Nephron progenitor cell (in vitro differentiated cells): ENCODE results near the gene TMCC1.
"Not testable (repeated sequence)": the region's sequence is repeated elsewhere in the genome, so short reads cannot be mapped to it uniquely, and the experiment has no call there.

Experiments
- DNase-seq: peaks from one replicate; pipeline ENCODE4 v3.0.0; 2021
- H3K27ac Mint-ChIP-seq: 2 replicates; pipeline ENCODE4 v1.8.0; 2021; ENCODE audit warnings: mild to moderate bottlenecking, moderate library complexity, mixed read lengths
- H3K27me3 Mint-ChIP-seq: 2 replicates; pipeline ENCODE4 v1.8.0; 2021; ENCODE audit warnings: mild to moderate bottlenecking, low read depth, mixed read lengths; ENCODE audit not compliant: poor library complexity
- H3K36me3 Mint-ChIP-seq: 2 replicates; pipeline ENCODE4 v1.8.0; 2021; ENCODE audit warnings: low read depth, mixed read lengths
- H3K4me1 Mint-ChIP-seq: 2 replicates; pipeline ENCODE4 v1.8.0; 2021; ENCODE audit warnings: mixed read lengths
- H3K4me3 Mint-ChIP-seq: 2 replicates; pipeline ENCODE4 v1.8.0; 2021; ENCODE audit warnings: mild to moderate bottlenecking, moderate library complexity, mixed read lengths
- H3K9me3 Mint-ChIP-seq: 2 replicates; pipeline ENCODE4 v1.8.0; 2021; ENCODE audit warnings: mild to moderate bottlenecking, moderate library complexity, mixed read lengths
- CTCF ChIP-seq: fragments of 200-600 bp; sonication (generic); IDR thresholded peaks from 2 replicates; pipeline ENCODE4 v1.5.0; 2021; ENCODE audit warnings: antibody characterized with exemption

Gene TMCC1

GRCh38 chr3:129867506-129868124 lies 25.9 kb downstream of the TMCC1 start:
- Mint-ChIP-seq H3K27ac (no peak overlapping the region), H3K4me1 (peaks cover 15% of the 10 kb centered on the region), H3K9me3 (no peaks in the 10 kb centered on the region), H3K36me3 (peaks cover 47% of the 10 kb centered on the region), H3K27me3 (no peaks in the 10 kb centered on the region), H3K4me3 (no peak overlapping the region)
- TF ChIP-seq CTCF: no peak
- DNase-seq: no peak

- Mint-ChIP-seq H3K4me3 (no peak overlapping the region), H3K27me3 (no peaks in the 10 kb centered on the region), H3K4me1 (peaks cover 6% of the 10 kb centered on the region), H3K27ac (no peak overlapping the region), H3K9me3 (no peaks in the 10 kb centered on the region), H3K36me3 (peaks cover 47% of the 10 kb centered on the region)
- no peak for DNase-seq
- TF ChIP-seq CTCF: no peak
Observed at GRCh38 chr3:129865806-129866205, 27.7 kb downstream of the TMCC1 start.

GRCh38 chr3:129864519-129864918 lies 29.0 kb downstream of the TMCC1 start:
- DNase-seq: no peak
- no peaks in the 10 kb centered on the region for H3K4me1 Mint-ChIP-seq
- H3K27me3 Mint-ChIP-seq: no peaks in the 10 kb centered on the region
- no peaks in the 10 kb centered on the region for H3K9me3 Mint-ChIP-seq
- peaks cover 51% of the 10 kb centered on the region for H3K36me3 Mint-ChIP-seq
- H3K27ac Mint-ChIP-seq: peak overlapping the region; percentile 12
- TF ChIP-seq CTCF: no peak
- H3K4me3 Mint-ChIP-seq: no peak overlapping the region

- no peak overlapping the region for H3K4me3 Mint-ChIP-seq
- no peak overlapping the region for H3K27ac Mint-ChIP-seq
- TF ChIP-seq CTCF: no peak
- DNase-seq: no peak
- H3K27me3 Mint-ChIP-seq: no peaks in the 10 kb centered on the region
- peaks cover 73% of the 10 kb centered on the region for H3K36me3 Mint-ChIP-seq
- peaks cover 19% of the 10 kb centered on the region for H3K4me1 Mint-ChIP-seq
- no peaks in the 10 kb centered on the region for H3K9me3 Mint-ChIP-seq
Observed at GRCh38 chr3:129859272-129859671, 34.2 kb downstream of the TMCC1 start.

- Mint-ChIP-seq H3K4me1 (peaks cover 19% of the 10 kb centered on the region), H3K36me3 (peaks cover 71% of the 10 kb centered on the region), H3K4me3 (no peak overlapping the region), H3K9me3 (no peaks in the 10 kb centered on the region), H3K27ac (peak overlapping the region; percentile 68), H3K27me3 (no peaks in the 10 kb centered on the region)
- TF ChIP-seq CTCF: no peak
- no peak for DNase-seq
Observed at GRCh38 chr3:129857899-129858298, 35.6 kb downstream of the TMCC1 start.

GRCh38 chr3:129856790-129857189 lies 36.7 kb downstream of the TMCC1 start:
- Mint-ChIP-seq H3K27ac (peak overlapping the region; percentile 66), H3K4me1 (peaks cover 19% of the 10 kb centered on the region), H3K36me3 (peaks cover 71% of the 10 kb centered on the region)
- DNase-seq, H3K9me3 Mint-ChIP-seq, H3K27me3 Mint-ChIP-seq, H3K4me3 Mint-ChIP-seq: not testable (repeated sequence)
